ENCODE results near the gene MYL1.

MYL1 gene

GRCh38 chr2:210315015-210315788, at the start of gene MYL1:
MYL1 (minus strand) TSS chr2:210315174; CDS start chr2:210315042, 132 bp downstream.
- DNase-seq (ENCODE audit: low read depth), result no peak

- no peak for DNase-seq (ENCODE audit: low read depth)
Observed at GRCh38 chr2:210363876-210364275, 48.9 kb upstream of the MYL1 start.

DNA sequence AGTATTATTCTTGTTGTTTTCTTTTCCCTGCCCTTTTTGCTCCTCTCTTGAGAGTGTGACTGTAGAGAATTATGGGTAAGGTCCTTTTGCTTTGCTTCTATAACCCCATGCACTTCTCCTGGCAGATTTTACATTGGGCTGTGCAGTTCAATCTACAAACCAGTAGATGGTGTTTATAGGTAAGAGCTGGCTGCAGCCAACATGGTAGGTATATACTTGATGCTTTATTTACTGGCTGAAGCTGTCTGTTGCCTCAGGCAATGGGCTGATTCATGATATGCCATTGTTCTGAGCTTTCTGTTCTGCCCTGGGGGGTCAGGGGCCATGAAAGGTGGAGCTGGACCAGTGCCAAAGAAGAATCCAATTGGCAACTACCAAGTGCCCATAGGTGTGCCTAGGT, 48.3 kb upstream of the MYL1 start:
- no peak for DNase-seq (ENCODE audit: low read depth)

GRCh38 chr2:210360412-210360811, 45.4 kb upstream of the MYL1 start:
- DNase-seq (ENCODE audit: low read depth), result no peak

- DNase-seq (ENCODE audit: low read depth), result no peak
Observed at GRCh38 chr2:210356944-210357343, 42.0 kb upstream of the MYL1 start.

GRCh38 chr2:210337159-210337558, 22.2 kb upstream of the MYL1 start:
- no peak for DNase-seq (ENCODE audit: low read depth)

GRCh38 chr2:210324906-210325305, 9.9 kb upstream of the MYL1 start:
- no peak for DNase-seq (ENCODE audit: low read depth)

DNA sequence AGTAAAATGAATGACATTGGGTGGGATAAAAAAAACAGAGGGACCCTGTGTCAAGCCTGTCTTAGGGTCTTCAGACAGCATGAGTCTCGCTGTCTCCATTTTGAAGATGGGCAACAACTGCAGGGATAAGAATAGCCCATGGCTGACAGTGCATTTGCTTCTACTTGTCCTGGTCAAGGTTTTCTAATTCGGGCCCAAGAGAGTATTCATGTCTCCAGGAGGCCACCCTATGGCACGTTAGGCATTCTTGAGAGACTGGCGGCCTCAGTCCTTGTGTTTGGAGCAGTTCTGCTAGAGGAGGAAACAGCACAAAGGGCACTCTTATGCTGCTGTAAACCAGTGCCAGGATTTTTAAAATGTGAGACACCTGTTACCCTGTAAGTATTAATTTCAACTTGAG, 9.5 kb upstream of the MYL1 start:
- DNase-seq (ENCODE audit: low read depth), result no peak

GRCh38 chr2:210323003-210323402, 8.0 kb upstream of the MYL1 start:
- DNase-seq (ENCODE audit: low read depth), result no peak

- DNase-seq (ENCODE audit: low read depth), result no peak
Observed at GRCh38 chr2:210318891-210319290, 3.9 kb upstream of the MYL1 start.

GRCh38 chr2:210318486-210318885, 3.5 kb upstream of the MYL1 start:
- DNase-seq (ENCODE audit: low read depth), result no peak

DNA sequence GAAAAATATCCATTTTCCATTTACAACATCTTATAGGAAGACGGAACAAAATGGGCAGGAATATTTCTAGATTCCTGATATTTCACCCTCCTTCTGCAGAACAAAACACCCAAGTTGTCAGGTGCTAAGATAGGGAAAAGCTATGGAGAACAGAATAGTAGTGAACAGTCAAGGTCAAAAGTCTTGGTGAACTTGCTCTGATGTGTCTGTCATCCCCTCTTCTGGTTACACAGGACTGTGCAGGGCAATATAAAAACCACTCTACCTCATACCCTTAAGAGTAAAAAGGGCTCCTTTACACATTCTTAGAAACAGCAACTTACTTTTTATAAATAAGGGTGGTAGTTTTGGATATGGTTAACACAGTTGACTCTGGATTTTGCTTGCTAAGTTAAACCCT, 4.4 kb downstream of the MYL1 start:
- no peak for DNase-seq (ENCODE audit: low read depth)

GRCh38 chr2:210309548-210310233, 5.3 kb downstream of the MYL1 start:
- DNase-seq (ENCODE audit: low read depth), result no peak

DNA sequence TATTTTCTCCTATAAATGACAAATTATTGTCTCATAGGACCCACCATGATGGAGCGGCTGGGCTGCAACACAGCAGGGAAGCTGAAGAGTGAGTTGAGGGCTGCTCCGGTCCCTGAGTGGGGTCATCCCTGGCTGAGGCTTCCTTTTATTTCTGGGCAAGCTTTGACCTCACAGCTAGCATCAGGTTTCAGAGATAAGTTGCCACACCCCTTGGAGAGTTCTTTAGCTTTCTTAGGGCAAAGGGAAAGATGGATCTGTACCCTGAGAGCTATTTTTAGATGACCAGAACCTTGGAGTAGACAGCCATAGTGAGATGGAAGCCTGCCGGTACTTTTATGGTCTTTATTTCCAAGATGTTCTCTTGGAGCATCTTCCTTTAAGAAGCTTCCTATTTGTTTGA, 11.5 kb downstream of the MYL1 start:
- DNase-seq (ENCODE audit: low read depth), result no peak

DNA sequence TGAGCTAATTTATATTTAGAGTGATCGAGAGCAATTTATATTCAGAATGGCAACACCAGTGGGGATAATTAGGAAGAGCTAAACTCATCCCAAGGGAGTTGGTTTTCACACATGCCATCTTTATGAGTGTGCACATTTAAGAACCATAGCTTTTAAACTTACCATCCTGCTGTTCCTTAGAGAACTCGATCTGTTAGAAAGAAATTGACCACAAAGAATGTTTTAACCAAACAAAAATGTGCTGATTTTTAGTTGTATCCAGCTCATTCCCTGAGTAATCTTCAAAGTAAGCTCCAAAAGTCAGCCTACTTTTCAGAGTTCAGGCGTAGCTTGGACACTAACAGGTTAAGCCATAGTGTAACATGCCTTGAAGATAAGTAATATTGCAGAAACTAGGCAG, 12.6 kb downstream of the MYL1 start:
- no peak for DNase-seq (ENCODE audit: low read depth)

GRCh38 chr2:210299866-210300373, 15.1 kb downstream of the MYL1 start:
- no peak for DNase-seq (ENCODE audit: low read depth)

- DNase-seq (ENCODE audit: low read depth), result no peak
Observed at GRCh38 chr2:210288408-210288807, 26.6 kb downstream of the MYL1 start.

DNA sequence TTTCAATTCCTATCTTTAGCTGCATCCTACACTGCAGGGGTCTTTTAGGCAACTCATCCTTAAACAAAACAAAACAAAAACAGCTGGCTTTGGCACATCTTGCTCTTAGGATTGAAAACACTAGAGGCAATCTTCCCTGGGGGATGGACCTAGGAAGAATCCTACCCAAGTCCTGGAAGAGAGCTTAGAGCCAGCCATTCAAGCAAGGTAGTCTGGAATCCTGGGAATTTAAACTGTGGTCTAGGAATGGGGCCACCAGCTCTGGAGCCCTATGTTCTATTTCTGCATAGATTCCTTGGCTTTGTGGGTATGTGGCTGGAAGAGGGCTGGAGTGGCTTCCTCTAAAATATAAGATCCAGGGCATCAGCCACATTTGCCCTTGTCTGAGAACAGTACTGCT, 27.7 kb downstream of the MYL1 start:
- DNase-seq (ENCODE audit: low read depth), result no peak

- DNase-seq (ENCODE audit: low read depth), result no peak
Observed at GRCh38 chr2:210286123-210286680, 28.8 kb downstream of the MYL1 start.

- DNase-seq (ENCODE audit: low read depth), result no peak
Observed at GRCh38 chr2:210277133-210277532, 37.8 kb downstream of the MYL1 start.

DNA sequence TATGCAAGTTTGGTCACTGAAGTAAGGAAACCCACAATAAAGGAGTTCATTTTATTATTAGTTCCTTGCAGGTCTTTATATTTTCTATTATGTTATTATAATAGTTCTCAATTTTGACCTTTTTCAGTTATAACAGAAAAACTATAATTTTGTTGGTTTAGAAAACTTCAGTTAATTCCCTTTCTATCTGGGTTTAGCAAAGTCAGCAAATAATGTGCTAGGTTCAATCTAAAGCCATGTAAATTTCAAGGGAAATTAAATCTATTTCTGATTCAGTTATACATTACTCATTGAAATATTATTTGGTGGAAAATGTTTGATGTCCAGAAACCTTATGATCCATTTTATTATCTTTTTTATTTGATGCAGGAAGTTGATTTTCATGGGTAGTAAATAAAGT, 43.7 kb downstream of the MYL1 start:
- no peak for DNase-seq (ENCODE audit: low read depth)

DNA sequence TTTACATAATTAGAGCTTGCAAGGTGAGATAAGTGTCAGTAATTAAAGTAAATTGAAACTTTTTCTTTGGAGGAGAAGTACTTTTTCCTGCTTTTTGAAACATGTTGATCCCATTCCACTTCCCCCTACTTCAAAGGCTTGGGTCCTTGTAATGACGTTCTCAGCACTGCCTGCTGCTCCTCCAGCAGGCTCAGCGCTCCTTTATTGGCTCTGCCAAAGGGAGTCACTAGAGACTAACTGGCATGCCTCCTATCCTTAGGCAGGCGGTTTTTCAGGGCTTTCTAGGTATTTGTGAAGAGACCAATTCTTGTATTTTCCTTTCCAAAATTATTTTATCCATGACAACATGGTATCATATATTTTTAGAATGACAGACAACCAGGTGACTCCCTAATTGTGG, 45.8 kb downstream of the MYL1 start:
- no peak for DNase-seq (ENCODE audit: low read depth)

GRCh38 chr2:210268281-210268680, 46.7 kb downstream of the MYL1 start:
- DNase-seq (ENCODE audit: low read depth), result no peak

All from stimulated activated CD8-positive, alpha-beta memory T cell treated with anti-CD3 and anti-CD28 coated beads, Interleukin-12 subunit alpha, Interleukin-12 subunit beta, amount 100 ng/mL, for 4 hours (primary cell).